ENCODE results near the gene RBMS1.
"Not testable (repeated sequence)": the region's sequence is repeated elsewhere in the genome, so short reads cannot be mapped to it uniquely, and the experiment has no call there.

The RBMS1 gene

GRCh38 chr2:160368988-160369930 is 124.3 kb downstream of the RBMS1 start:
- no peaks in the 10 kb centered on the region for H3K9me3 Mint-ChIP-seq
- H3K4me1 Mint-ChIP-seq (ENCODE audit: low read depth) = peaks cover 82% of the 10 kb centered on the region
- H3K27me3 Mint-ChIP-seq = no peaks in the 10 kb centered on the region
- H3K36me3 Mint-ChIP-seq (ENCODE audit: low read depth) = peaks cover 15% of the 10 kb centered on the region
- H3K27ac Mint-ChIP-seq = peak overlapping the region; percentile 29
- no peak overlapping the region for H3K4me3 Mint-ChIP-seq

GRCh38 chr2:160367887-160368286 is 125.7 kb downstream of the RBMS1 start:
- no peaks in the 10 kb centered on the region for H3K9me3 Mint-ChIP-seq
- H3K27ac Mint-ChIP-seq = peak overlapping the region; percentile 42
- H3K36me3 Mint-ChIP-seq (ENCODE audit: low read depth) = peaks cover 20% of the 10 kb centered on the region
- H3K27me3 Mint-ChIP-seq = no peaks in the 10 kb centered on the region
- peak overlapping the region; percentile 50 for H3K4me3 Mint-ChIP-seq
- H3K4me1 Mint-ChIP-seq (ENCODE audit: low read depth) = peaks cover 80% of the 10 kb centered on the region

GRCh38 chr2:160367139-160367538 is 126.5 kb downstream of the RBMS1 start:
- Mint-ChIP-seq H3K4me1 (ENCODE audit: low read depth) (peaks cover 73% of the 10 kb centered on the region), H3K36me3 (ENCODE audit: low read depth) (peaks cover 23% of the 10 kb centered on the region)
- not testable (repeated sequence) for H3K27me3 Mint-ChIP-seq, H3K9me3 Mint-ChIP-seq, H3K4me3 Mint-ChIP-seq, H3K27ac Mint-ChIP-seq

- no peaks in the 10 kb centered on the region for H3K9me3 Mint-ChIP-seq
- H3K36me3 Mint-ChIP-seq (ENCODE audit: low read depth) = peaks cover 23% of the 10 kb centered on the region
- no peaks in the 10 kb centered on the region for H3K27me3 Mint-ChIP-seq
- H3K4me1 Mint-ChIP-seq (ENCODE audit: low read depth) = peaks cover 66% of the 10 kb centered on the region
- no peak overlapping the region for H3K27ac Mint-ChIP-seq
- no peak overlapping the region for H3K4me3 Mint-ChIP-seq
Measured at GRCh38 chr2:160366474-160366873, 127.1 kb downstream of the RBMS1 start.

- Mint-ChIP-seq H3K4me1 (ENCODE audit: low read depth) (peaks cover 65% of the 10 kb centered on the region), H3K36me3 (ENCODE audit: low read depth) (peaks cover 23% of the 10 kb centered on the region)
Measured at GRCh38 chr2:160365716-160366367, 127.8 kb downstream of the RBMS1 start.

GRCh38 chr2:160364364-160364763 is 129.2 kb downstream of the RBMS1 start:
- Mint-ChIP-seq H3K27me3 (no peaks in the 10 kb centered on the region), H3K9me3 (no peaks in the 10 kb centered on the region), H3K4me3 (no peak overlapping the region), H3K36me3 (ENCODE audit: low read depth) (peaks cover 29% of the 10 kb centered on the region), H3K27ac (no peak overlapping the region), H3K4me1 (ENCODE audit: low read depth) (peaks cover 60% of the 10 kb centered on the region)

More at GRCh38 chr2:160365716-160366367, 127.8 kb downstream of the RBMS1 start:
- Mint-ChIP-seq H3K27ac (no peak overlapping the region), H3K4me3 (no peak overlapping the region), H3K9me3 (no peaks in the 10 kb centered on the region), H3K27me3 (no peaks in the 10 kb centered on the region)

- no peak overlapping the region for H3K4me3 Mint-ChIP-seq
- peaks cover 56% of the 10 kb centered on the region for H3K4me1 Mint-ChIP-seq (ENCODE audit: low read depth)
- peak overlapping the region; percentile 45 for H3K27ac Mint-ChIP-seq
- H3K9me3 Mint-ChIP-seq = no peaks in the 10 kb centered on the region
- H3K27me3 Mint-ChIP-seq = no peaks in the 10 kb centered on the region
- peaks cover 29% of the 10 kb centered on the region for H3K36me3 Mint-ChIP-seq (ENCODE audit: low read depth)
Measured at GRCh38 chr2:160363961-160364360, 129.6 kb downstream of the RBMS1 start.

GRCh38 chr2:160363055-160363454 is 130.6 kb downstream of the RBMS1 start:
- H3K9me3 Mint-ChIP-seq = peaks cover 1% of the 10 kb centered on the region
- no peak overlapping the region for H3K4me3 Mint-ChIP-seq
- peaks cover 31% of the 10 kb centered on the region for H3K36me3 Mint-ChIP-seq (ENCODE audit: low read depth)
- peaks cover 48% of the 10 kb centered on the region for H3K4me1 Mint-ChIP-seq (ENCODE audit: low read depth)
- H3K27me3 Mint-ChIP-seq = no peaks in the 10 kb centered on the region
- H3K27ac Mint-ChIP-seq = no peak overlapping the region

- no peak overlapping the region for H3K4me3 Mint-ChIP-seq
- no peaks in the 10 kb centered on the region for H3K27me3 Mint-ChIP-seq
Measured at GRCh38 chr2:160362541-160362940, 131.1 kb downstream of the RBMS1 start.

GRCh38 chr2:160362018-160362417 is 131.6 kb downstream of the RBMS1 start:
- H3K9me3 Mint-ChIP-seq = peaks cover 4% of the 10 kb centered on the region
- H3K36me3 Mint-ChIP-seq (ENCODE audit: low read depth) = peaks cover 42% of the 10 kb centered on the region
- no peak overlapping the region for H3K4me3 Mint-ChIP-seq
- H3K4me1 Mint-ChIP-seq (ENCODE audit: low read depth) = peaks cover 48% of the 10 kb centered on the region
- no peaks in the 10 kb centered on the region for H3K27me3 Mint-ChIP-seq
- no peak overlapping the region for H3K27ac Mint-ChIP-seq

More at GRCh38 chr2:160362541-160362940, 131.1 kb downstream of the RBMS1 start:
- Mint-ChIP-seq H3K4me1 (ENCODE audit: low read depth) (peaks cover 48% of the 10 kb centered on the region), H3K36me3 (ENCODE audit: low read depth) (peaks cover 36% of the 10 kb centered on the region), H3K27ac (no peak overlapping the region), H3K9me3 (peaks cover 4% of the 10 kb centered on the region)

GRCh38 chr2:160360089-160360757 is 133.4 kb downstream of the RBMS1 start:
- no peaks in the 10 kb centered on the region for H3K27me3 Mint-ChIP-seq

GRCh38 chr2:160358046-160358445 is 135.6 kb downstream of the RBMS1 start:
- H3K27me3 Mint-ChIP-seq = no peaks in the 10 kb centered on the region
- H3K27ac Mint-ChIP-seq = no peak overlapping the region
- H3K4me1 Mint-ChIP-seq (ENCODE audit: low read depth) = peaks cover 57% of the 10 kb centered on the region
- H3K36me3 Mint-ChIP-seq (ENCODE audit: low read depth) = peaks cover 36% of the 10 kb centered on the region
- H3K9me3 Mint-ChIP-seq = peaks cover 4% of the 10 kb centered on the region
- H3K4me3 Mint-ChIP-seq = no peak overlapping the region

More at GRCh38 chr2:160360089-160360757, 133.4 kb downstream of the RBMS1 start:
- Mint-ChIP-seq H3K36me3 (ENCODE audit: low read depth) (peaks cover 49% of the 10 kb centered on the region), H3K4me3 (no peak overlapping the region), H3K9me3 (peaks cover 4% of the 10 kb centered on the region), H3K4me1 (ENCODE audit: low read depth) (peaks cover 58% of the 10 kb centered on the region), H3K27ac (no peak overlapping the region)

GRCh38 chr2:160356485-160356884 is 137.1 kb downstream of the RBMS1 start:
- no peak overlapping the region for H3K4me3 Mint-ChIP-seq
- H3K27me3 Mint-ChIP-seq = no peaks in the 10 kb centered on the region
- H3K9me3 Mint-ChIP-seq = peaks cover 4% of the 10 kb centered on the region
- peaks cover 32% of the 10 kb centered on the region for H3K36me3 Mint-ChIP-seq (ENCODE audit: low read depth)
- H3K4me1 Mint-ChIP-seq (ENCODE audit: low read depth) = peaks cover 68% of the 10 kb centered on the region
- H3K27ac Mint-ChIP-seq = no peak overlapping the region

GRCh38 chr2:160355080-160355479 is 138.5 kb downstream of the RBMS1 start:
- no peak overlapping the region for H3K4me3 Mint-ChIP-seq
- peaks cover 58% of the 10 kb centered on the region for H3K4me1 Mint-ChIP-seq (ENCODE audit: low read depth)
- H3K27me3 Mint-ChIP-seq = no peaks in the 10 kb centered on the region
- peaks cover 4% of the 10 kb centered on the region for H3K9me3 Mint-ChIP-seq
- H3K27ac Mint-ChIP-seq = no peak overlapping the region
- H3K36me3 Mint-ChIP-seq (ENCODE audit: low read depth) = peaks cover 28% of the 10 kb centered on the region

GRCh38 chr2:160354677-160355076 is 138.9 kb downstream of the RBMS1 start:
- Mint-ChIP-seq H3K4me3 (no peak overlapping the region), H3K27ac (peak overlapping the region; percentile 2), H3K9me3 (peaks cover 4% of the 10 kb centered on the region), H3K36me3 (ENCODE audit: low read depth) (peaks cover 26% of the 10 kb centered on the region), H3K4me1 (ENCODE audit: low read depth) (peaks cover 60% of the 10 kb centered on the region), H3K27me3 (no peaks in the 10 kb centered on the region)

All from stimulated activated naive CD8-positive, alpha-beta T cell treated with anti-CD3 and anti-CD28 coated beads, Interleukin-15, Interleukin-2, amounts not matched to agents 100 ng/mL and 50 ng/mL, for 24 hours (primary cell).